ENCODE results near the gene SREK1IP1. TPM values are rescaled to one million over a fixed set of nuclear protein-coding genes. Genes with fewer than 3 reads are reported as not detected.

The SREK1IP1 gene
- total RNA-seq, 1 donor from 2014 or later = 37.9 TPM

DNA sequence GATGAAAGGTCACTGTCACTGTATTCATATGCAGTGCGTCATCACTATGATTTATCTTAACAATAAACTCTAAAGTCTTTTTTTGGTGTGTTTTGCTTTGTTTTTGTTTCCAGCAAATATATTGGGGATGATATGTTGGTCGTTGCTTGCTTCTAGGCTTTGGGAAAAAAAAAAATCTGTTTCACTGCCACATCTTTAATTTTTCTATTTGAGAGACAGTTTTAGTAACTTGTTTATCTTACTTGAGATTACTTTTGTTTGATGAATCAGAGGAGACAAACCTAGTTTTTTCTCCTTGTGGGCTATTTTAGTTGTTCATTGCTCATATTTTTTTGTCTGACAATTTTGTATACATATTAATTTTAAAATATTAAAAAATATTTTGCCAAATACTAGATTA lies 19.7 kb upstream of the SREK1IP1 start:
- H3K36me3 ChIP-seq = peaks cover 5% of the 10 kb centered on the region

DNA sequence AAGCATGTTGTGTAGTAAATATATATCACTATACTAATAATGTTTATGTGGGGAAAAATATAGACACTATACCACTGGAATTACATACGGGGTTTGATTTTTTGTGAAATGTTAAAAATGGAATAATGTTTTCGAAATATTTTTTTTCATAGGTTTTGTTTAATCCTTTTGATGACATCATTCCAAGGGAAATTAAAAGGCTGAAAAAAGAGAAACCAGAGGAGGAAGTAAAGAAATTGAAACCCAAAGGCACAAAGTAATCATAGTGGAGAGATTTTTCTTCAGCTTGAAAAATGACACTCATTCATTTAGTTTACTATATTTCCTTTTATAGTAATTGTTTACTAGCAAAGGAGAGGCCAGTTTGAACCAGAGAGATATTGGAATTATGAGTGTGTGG lies 17.9 kb upstream of the SREK1IP1 start:
- Histone ChIP-seq H3K27ac (no peak overlapping the region), H3K79me2 (ENCODE audit: low read depth) (no peaks in the 10 kb centered on the region), H3K27me3 (no peaks in the 10 kb centered on the region), H3K4me2 (no peak overlapping the region), H3K9me3 (ENCODE audit: low read depth) (no peaks in the 10 kb centered on the region), H3K4me1 (no peaks in the 10 kb centered on the region), H3K36me3 (peaks cover 10% of the 10 kb centered on the region), H3F3A (ENCODE audit: low read depth) (peaks cover 12% of the 10 kb centered on the region), H3K9ac (no peak overlapping the region), H3K4me3 (no peak overlapping the region), H4K20me1 (ENCODE audit: low read depth) (no peaks in the 10 kb centered on the region), H2AFZ (replicated peaks) (no peak overlapping the region)
- H3K9me3 Mint-ChIP-seq = no peaks in the 10 kb centered on the region
- peaks cover 5% of the 10 kb centered on the region for H3K36me3 Mint-ChIP-seq
- TF ChIP-seq CTCF (IDR thresholded peaks at IDR 0.05) = no peak
- no peak for TF ChIP-seq EZH2 (IDR thresholded peaks at IDR 0.05)
- TF ChIP-seq EZH2phosphoT487 (IDR thresholded peaks at IDR 0.05) = no peak
- H3K4me3 Mint-ChIP-seq = no peak overlapping the region
- no peak overlapping the region for H3K27ac Mint-ChIP-seq
- H3K27me3 Mint-ChIP-seq (ENCODE audit: insufficient read depth, low read depth) = no peaks in the 10 kb centered on the region
- DNase-seq (ENCODE audit: low spot score) = no peak
- H3K4me1 Mint-ChIP-seq = no peaks in the 10 kb centered on the region

More for the DNA sequence above, 19.7 kb upstream of the SREK1IP1 start:
- peaks cover 7% of the 10 kb centered on the region for H3F3A ChIP-seq (ENCODE audit: low read depth)
- H3K27me3 Mint-ChIP-seq (ENCODE audit: insufficient read depth, low read depth) = no peaks in the 10 kb centered on the region
- H3K27me3 ChIP-seq = no peaks in the 10 kb centered on the region
- no peaks in the 10 kb centered on the region for H4K20me1 ChIP-seq (ENCODE audit: low read depth)
- H3K27ac ChIP-seq = no peak overlapping the region
- H3K4me3 ChIP-seq = no peak overlapping the region
- TF ChIP-seq CTCF (IDR thresholded peaks at IDR 0.05) = no peak
- H3K9me3 ChIP-seq (ENCODE audit: low read depth) = no peaks in the 10 kb centered on the region
- H3K4me1 ChIP-seq = no peaks in the 10 kb centered on the region
- no peak overlapping the region for H2AFZ ChIP-seq (replicated peaks)
- no peaks in the 10 kb centered on the region for H3K9me3 Mint-ChIP-seq
- no peaks in the 10 kb centered on the region for H3K79me2 ChIP-seq (ENCODE audit: low read depth)
- no peak overlapping the region for H3K4me3 Mint-ChIP-seq
- no peak for DNase-seq (ENCODE audit: low spot score)
- no peak overlapping the region for H3K9ac ChIP-seq
- peaks cover 5% of the 10 kb centered on the region for H3K36me3 Mint-ChIP-seq
- H3K4me2 ChIP-seq = no peak overlapping the region
- H3K27ac Mint-ChIP-seq = no peak overlapping the region
- H3K4me1 Mint-ChIP-seq = no peaks in the 10 kb centered on the region

GRCh38 chr5:64784451-64785025 lies 16.0 kb upstream of the SREK1IP1 start:
- H2AFZ ChIP-seq (replicated peaks) = no peak overlapping the region
- H3K36me3 ChIP-seq = peaks cover 10% of the 10 kb centered on the region
- H3K4me2 ChIP-seq = no peak overlapping the region
- peaks cover 12% of the 10 kb centered on the region for H3F3A ChIP-seq (ENCODE audit: low read depth)
- Mint-ChIP-seq H3K27ac (no peak overlapping the region), H3K9me3 (no peaks in the 10 kb centered on the region), H3K36me3 (peaks cover 3% of the 10 kb centered on the region), H3K27me3 (ENCODE audit: insufficient read depth, low read depth) (no peaks in the 10 kb centered on the region), H3K4me3 (no peak overlapping the region), H3K4me1 (no peaks in the 10 kb centered on the region)
- no peak overlapping the region for H3K9ac ChIP-seq
- DNase-seq (ENCODE audit: low spot score) = peak; percentile 89
- TF ChIP-seq CTCF (IDR thresholded peaks at IDR 0.05) (peak; percentile 99), EZH2phosphoT487 (IDR thresholded peaks at IDR 0.05) (no peak), EZH2 (IDR thresholded peaks at IDR 0.05) (no peak)
- no peaks in the 10 kb centered on the region for H3K4me1 ChIP-seq
- no peaks in the 10 kb centered on the region for H3K27me3 ChIP-seq
- no peaks in the 10 kb centered on the region for H4K20me1 ChIP-seq (ENCODE audit: low read depth)
- H3K9me3 ChIP-seq (ENCODE audit: low read depth) = no peaks in the 10 kb centered on the region
- no peak overlapping the region for H3K27ac ChIP-seq
- H3K79me2 ChIP-seq (ENCODE audit: low read depth) = peaks cover 5% of the 10 kb centered on the region
- no peak overlapping the region for H3K4me3 ChIP-seq
